ENCODE results near the gene ADAMTS4. TPM values are rescaled to one million over a fixed set of nuclear protein-coding genes. Genes with fewer than 3 reads are reported as not detected.

ADAMTS4 gene
- total and polyA plus RNA-seq, 9 of the 15 experiments (the other 6 are each of a cell fraction or from before 2014, with no cell fraction given) = 0.07 to 3.7 (median 0.41) TPM

DNA sequence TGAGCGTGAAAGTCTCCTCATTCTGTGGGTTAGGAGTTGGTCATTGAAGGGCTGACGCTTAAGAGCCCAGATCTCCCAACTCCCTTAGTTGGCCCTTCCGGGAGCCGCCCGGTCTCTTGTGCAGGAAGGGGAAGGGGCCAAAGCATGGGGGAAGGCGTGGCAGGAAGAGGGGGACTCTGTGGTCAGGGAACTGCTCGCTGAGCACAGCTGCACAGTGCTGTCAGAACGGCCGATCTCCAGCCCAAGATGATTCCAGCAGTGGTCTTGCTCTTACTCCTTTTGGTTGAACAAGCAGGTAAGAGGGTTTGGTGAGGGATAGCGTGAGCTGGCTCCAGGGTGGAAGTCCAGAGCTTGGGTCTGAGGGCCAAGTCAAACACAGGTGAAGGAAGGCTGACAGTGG, 16.2 kb upstream of the ADAMTS4 start, which contains the start of gene FCER1G:
Gene FCER1G, plus strand, starts transcription at position 220 of the 400 bp plus-strand sequence. Its CDS starts 27 bp downstream, at position 247.
- BruUV-seq (replicated peaks) = no TSS peak
- CTCF ChIA-PET (ENCODE audit: low intra/inter-chr PET ratio) = no interaction called here
- TF ChIP-seq HDAC6 (IDR thresholded peaks at IDR 0.05; ENCODE audit: low read depth, low read length) (no peak), DDX20 (tag; IDR thresholded peaks at IDR 0.05; ENCODE audit: low read depth) (no peak), HMG20A (CRISPR knock-in tag; conservative IDR thresholded peaks at IDR 0.05) (no peak), POLR2G (IDR thresholded peaks at IDR 0.05; ENCODE audit: low read depth, low read length) (0 out of 2 replicates have a peak, but pooled peaks have one; percentile 29), SIRT6 (IDR thresholded peaks at IDR 0.05; ENCODE audit: low read depth, low read length) (no peak), ZNF764 (CRISPR knock-in tag; IDR thresholded peaks at IDR 0.05; ENCODE audit: low read depth) (no peak), NFIX (CRISPR knock-in tag; IDR thresholded peaks at IDR 0.05; ENCODE audit: low read depth) (no peak), ZNF766 (CRISPR knock-in tag; conservative IDR thresholded peaks at IDR 0.05) (no peak), HDAC3 (IDR thresholded peaks at IDR 0.05; ENCODE audit: borderline replicate concordance, partially characterized antibody) (no peak), DIDO1 (tag; IDR thresholded peaks at IDR 0.05; ENCODE audit: low read depth) (no peak), ZBTB17 (CRISPR knock-in tag; IDR thresholded peaks at IDR 0.05) (peak; percentile 46; the same call in 1 of the 2 replicates), TFAM (CRISPR knock-in tag; conservative IDR thresholded peaks at IDR 0.05) (no peak), ZNF408 (CRISPR knock-in tag; IDR thresholded peaks at IDR 0.05; ENCODE audit: low read depth) (no peak)

More for the DNA sequence above, 16.2 kb upstream of the ADAMTS4 start, which contains the start of gene FCER1G:
- Histone ChIP-seq H3K79me2 (ENCODE audit: control insufficient read depth, insufficient read depth, low read length) (no peaks in the 10 kb centered on the region), H2AFZ (ENCODE audit: low read depth, low read length) (no peak within 1 kb of the TSS), H3K4me3 (no peak within 1 kb of the TSS), H3K4me1 (replicated peaks in 1 of 2; ENCODE audit: control insufficient read depth in 2 of 2, insufficient read depth in 2 of 2, low read length in 2 of 2) (peaks cover 3 to 21% of the 10 kb centered on the region in 2 experiments; a peak in 4 of 5 replicates), H3K4me2 (ENCODE audit: insufficient read depth, low read length) (no peak within 1 kb of the TSS), H3K27me3 (ENCODE audit: control insufficient read depth in 2 of 2, insufficient read depth in 2 of 2, low read length in 2 of 2) (no peaks in the 10 kb centered on the region), H3K36me3 (ENCODE audit: control insufficient read depth, insufficient read depth, low read length) (peaks cover 45% of the 10 kb centered on the region), H3K27ac (ENCODE audit: extremely low read depth, low read depth, low read length) (no peak within 1 kb of the TSS), H3K9ac (ENCODE audit: insufficient read depth in 1 of 2, low read depth in 2 of 2, low read length in 2 of 2) (no peak within 1 kb of the TSS; a peak in 1 of 4 replicates), H3K9me1 (ENCODE audit: control insufficient read depth, insufficient read depth, low read length) (no peaks in the 10 kb centered on the region), H4K20me1 (replicated peaks; ENCODE audit: control insufficient read depth, insufficient read depth, low read length) (no peaks in the 10 kb centered on the region), H3K9me3 (replicated peaks; ENCODE audit: control insufficient read depth, insufficient read depth, low read depth, low read length) (no peaks in the 10 kb centered on the region)
- intact Hi-C loops (cut with micrococcal nuclease) = no loop called here
- in situ Hi-C loops (cut with MboI) = no loop called here
- no peak for FAIRE-seq
- peak in 1 of 4 experiments; percentile 11 for DNase-seq (ENCODE audit: extremely low read depth in 1 of 4, low spot score in 3 of 4)
- POLR2A ChIA-PET = interaction anchor here (0.7 to 1.6 kb wide), 3 partner anchors 10 to 99 kb away, joined by 4 to 5 read pairs (median 4); partner anchors contain the start of genes SDHC and TOMM40L
- 82% methylated on average over 9 of the region's 10 CpGs for WGBS (ENCODE audit: insufficient coverage, low coverage, missing lambda C conversion rate)
- peak; percentile 15 for ATAC-seq
